HG03432 (cell line): ENCODE data around the gene ANKRD13B.

Experiments used
- ATAC-seq: cut with Tn5 transposase; IDR thresholded peaks from one replicate; pipeline ENCODE4 v1.9.1; 2021; ENCODE audit warnings: mild to moderate bottlenecking, moderate library complexity; ENCODE audit not compliant: unreplicated experiment

The ANKRD13B gene

GRCh38 chr17:29593591-29594518 is 923 bp downstream of the ANKRD13B start:
- ATAC-seq = no peak

DNA sequence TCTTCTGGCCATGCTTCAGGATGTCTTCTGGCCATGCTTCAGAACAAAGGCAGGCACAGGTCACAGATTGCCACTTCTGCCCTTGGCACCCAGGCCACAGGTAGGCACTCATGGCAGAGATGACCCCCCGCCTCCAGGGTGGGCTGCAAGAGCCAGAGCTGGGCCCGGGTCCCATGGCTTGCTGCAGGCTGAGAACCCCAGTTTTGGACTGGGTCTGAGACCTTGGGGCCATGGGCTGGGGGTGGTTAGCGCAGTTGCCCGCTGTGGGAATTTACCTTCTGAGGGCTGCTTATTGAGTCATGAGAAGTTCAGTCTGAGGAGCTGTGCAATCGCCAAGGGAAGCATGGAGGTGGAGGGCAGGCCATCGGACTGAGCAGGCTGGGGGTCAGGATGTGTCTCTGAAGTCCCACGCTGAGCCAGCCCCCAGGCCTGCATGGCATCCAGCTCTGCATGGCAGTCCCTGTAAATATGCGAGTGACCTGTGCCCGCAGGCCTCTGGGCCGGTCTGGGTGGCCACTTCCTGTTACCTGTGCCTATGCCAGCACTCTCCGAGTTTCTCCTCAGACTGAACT is 1.7 kb downstream of the ANKRD13B start:
- ATAC-seq = no peak

- ATAC-seq = no peak
Measured at GRCh38 chr17:29595107-29595942, 2.4 kb downstream of the ANKRD13B start.

GRCh38 chr17:29595943-29596774 is 3.2 kb downstream of the ANKRD13B start:
- no peak for ATAC-seq

- no peak for ATAC-seq
Measured at GRCh38 chr17:29596811-29597210, 3.9 kb downstream of the ANKRD13B start.

GRCh38 chr17:29597361-29598172 is 4.6 kb downstream of the ANKRD13B start:
- no peak for ATAC-seq

GRCh38 chr17:29603109-29603674 is 10.3 kb downstream of the ANKRD13B start:
- no peak for ATAC-seq

- no peak for ATAC-seq
Measured at GRCh38 chr17:29607557-29608195, 14.7 kb downstream of the ANKRD13B start.

DNA sequence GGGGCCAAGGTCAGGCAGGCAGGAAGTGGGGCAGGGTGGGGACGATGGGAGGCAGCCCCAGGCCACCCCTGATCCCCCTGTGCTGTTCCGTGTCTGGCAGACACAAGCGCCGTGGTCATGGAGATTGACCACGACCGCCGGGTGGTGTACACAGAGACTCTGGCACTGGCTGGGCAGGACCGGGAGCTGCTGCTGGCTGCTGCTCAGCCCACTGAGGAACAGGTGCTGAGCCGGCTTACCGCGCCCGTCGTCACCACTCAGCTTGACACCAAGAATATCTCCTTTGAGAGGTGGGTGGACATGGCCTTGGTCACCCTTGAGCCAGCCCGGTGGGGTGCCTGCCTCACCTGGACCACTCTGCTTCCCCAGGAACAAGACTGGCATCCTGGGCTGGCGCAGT is 16.1 kb downstream of the ANKRD13B start:
- ATAC-seq = no peak

- ATAC-seq = no peak
Measured at GRCh38 chr17:29610395-29610794, 17.5 kb downstream of the ANKRD13B start.

- ATAC-seq = no peak
Measured at GRCh38 chr17:29611351-29612093, 18.6 kb downstream of the ANKRD13B start.

DNA sequence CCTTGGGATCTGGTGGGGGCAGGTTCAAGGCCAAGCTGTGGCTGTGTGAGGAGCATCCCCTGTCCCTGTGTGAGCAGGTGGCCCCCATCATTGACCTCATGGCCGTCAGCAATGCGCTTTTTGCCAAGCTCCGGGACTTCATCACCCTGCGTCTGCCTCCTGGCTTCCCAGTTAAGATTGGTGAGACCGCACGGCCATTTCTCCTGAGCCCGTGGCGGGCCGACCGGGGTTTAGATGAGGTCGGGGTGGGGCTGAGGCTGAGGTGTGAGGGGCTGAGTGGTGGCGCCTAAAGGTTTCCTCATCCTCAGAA is 19.1 kb downstream of the ANKRD13B start:
- no peak for ATAC-seq

- no peak for ATAC-seq
Measured at GRCh38 chr17:29612404-29613280, 19.7 kb downstream of the ANKRD13B start.

- peak; percentile 41 for ATAC-seq
Measured at GRCh38 chr17:29613352-29613837, 20.5 kb downstream of the ANKRD13B start.

GRCh38 chr17:29613856-29614255 is 20.9 kb downstream of the ANKRD13B start:
- ATAC-seq = no peak

DNA sequence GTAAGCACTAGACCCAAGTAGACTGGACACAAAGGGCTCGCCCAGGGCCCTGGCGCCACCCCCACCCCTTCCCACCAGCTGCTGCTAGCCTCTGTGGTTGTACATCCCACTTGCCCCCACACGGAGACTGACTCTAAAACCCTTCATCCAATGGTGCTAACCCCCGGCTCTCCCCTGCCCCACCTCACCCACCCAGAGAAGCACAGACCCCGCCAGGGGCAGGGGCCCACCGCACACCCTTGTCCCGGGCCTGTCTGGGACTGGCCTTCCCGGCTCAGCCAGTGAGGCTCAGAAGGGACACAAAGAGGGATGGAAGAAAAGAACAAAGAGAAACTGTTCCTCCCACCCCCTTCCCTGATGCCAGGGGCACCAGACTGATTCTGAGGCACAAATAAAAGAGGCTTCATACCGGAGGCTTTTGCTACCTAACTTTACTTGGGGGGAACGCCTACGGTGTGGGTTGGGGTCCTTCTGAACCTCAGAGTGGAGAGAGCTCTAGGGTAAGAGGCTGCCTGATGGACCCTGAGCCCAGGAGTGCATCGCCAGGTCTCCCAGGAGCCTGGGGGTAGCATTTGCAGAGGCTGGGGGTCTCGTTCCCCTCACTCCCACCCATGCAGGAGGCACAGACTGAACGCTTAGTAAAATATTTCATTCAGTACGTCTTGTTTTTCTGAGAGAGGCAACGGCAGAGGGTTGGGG is 21.6 kb downstream of the ANKRD13B start:
- no peak for ATAC-seq

- ATAC-seq = no peak
Measured at GRCh38 chr17:29615048-29615385, 22.1 kb downstream of the ANKRD13B start.
